Keratinocyte (primary cell): ENCODE data around the gene UCN2. TPM values are rescaled to one million over a fixed set of nuclear protein-coding genes. Genes with fewer than 3 reads are reported as not detected.
A peak's percentile ranks its signal among the peaks of the same experiment; 100 is the strongest.

Experiments
- DNase-seq: peaks from one replicate; pipeline ENCODE4 v3.0.0-alpha.2; 2011; ENCODE audit warnings: low read depth, missing footprints, low spot score
- FAIRE-seq: peaks from 2 replicates; lab custom pipeline; 2011; peaks lifted over from hg19 to GRCh38; lab: Jason Lieb, UNC
- H2AFZ ChIP-seq: 2 replicates; pipeline ENCODE4 v1.6.0; 2012; ENCODE audit warnings: low read length, control low read depth, inconsistent platforms; ENCODE audit not compliant: control insufficient read depth
- H3K27ac ChIP-seq: 2 replicates; pipeline ENCODE4 v1.5.1; 2011; ENCODE audit warnings: low read length; ENCODE audit not compliant: control insufficient read depth, insufficient read depth
- H3K27me3 ChIP-seq: 3 replicates; pipeline ENCODE4 v1.6.0; 2011; ENCODE audit warnings: low read length; ENCODE audit not compliant: control insufficient read depth, insufficient read depth; ENCODE audit errors: extremely low read depth
- H3K36me3 ChIP-seq, 2 experiments: 2 replicates in 1 of 2; 3 replicates in 1 of 2; pipeline ENCODE4 v1.5.1; 2011; ENCODE audit warnings: low read length in 2 of 2, mild to moderate bottlenecking in 1 of 2; ENCODE audit not compliant: control insufficient read depth in 2 of 2, insufficient read depth in 2 of 2; ENCODE audit errors: extremely low read depth in 1 of 2
- H3K4me1 ChIP-seq: 3 replicates; pipeline ENCODE4 v1.5.1; 2011; ENCODE audit warnings: low read length; ENCODE audit not compliant: control insufficient read depth, insufficient read depth; ENCODE audit errors: extremely low read depth
- H3K4me2 ChIP-seq: 3 replicates; pipeline ENCODE4 v1.6.0; 2011; ENCODE audit warnings: low read depth, low read length; ENCODE audit not compliant: control insufficient read depth, insufficient read depth; ENCODE audit errors: extremely low read depth
- H3K4me3 ChIP-seq, 3 experiments: fragments of 200-600 bp in 1 of 3; sonication (generic) in 1 of 3; 2 replicates in 2 of 3; 3 replicates in 1 of 3; pipeline ENCODE4 v1.5.1; 2011 to 2016; ENCODE audit warnings: low read length in 3 of 3, mild to moderate bottlenecking in 3 of 3, control low read depth in 2 of 3, inconsistent platforms in 1 of 3, low read depth in 1 of 3, mixed read lengths in 1 of 3, mixed run types in 1 of 3, moderate library complexity in 1 of 3; ENCODE audit not compliant: control insufficient read depth in 2 of 3, insufficient read depth in 2 of 3; ENCODE audit errors: extremely low read depth in 1 of 3
- H3K79me2 ChIP-seq: 2 replicates; pipeline ENCODE4 v1.6.0; 2012; ENCODE audit warnings: low read length; ENCODE audit not compliant: control insufficient read depth, insufficient read depth
- H3K9ac ChIP-seq: 3 replicates; pipeline ENCODE4 v1.6.0; 2011; ENCODE audit warnings: low read length; ENCODE audit not compliant: control insufficient read depth, insufficient read depth; ENCODE audit errors: extremely low read depth
- H3K9me1 ChIP-seq: 3 replicates; pipeline ENCODE4 v1.6.0; 2011; ENCODE audit warnings: low read length; ENCODE audit not compliant: control insufficient read depth, insufficient read depth; ENCODE audit errors: extremely low read depth
- H3K9me3 ChIP-seq: 2 replicates; pipeline ENCODE4 v1.5.1; 2012; ENCODE audit warnings: low read depth, low read length; ENCODE audit not compliant: control insufficient read depth
- H4K20me1 ChIP-seq: 3 replicates; pipeline ENCODE4 v1.6.0; 2011; ENCODE audit warnings: low read length; ENCODE audit not compliant: control insufficient read depth, insufficient read depth; ENCODE audit errors: extremely low read depth
- EZH2 ChIP-seq: IDR thresholded peaks from one replicate; pipeline ENCODE4 v1.6.1; 2012; ENCODE audit warnings: inconsistent platforms, mild to moderate bottlenecking, low read length, moderate library complexity
- dilution Hi-C: fragments of 300-500 bp; cut with MboI; formaldehyde crosslinking; loops from one replicate; pipeline ENCODE4 v1.7.0; 2020; ENCODE audit warnings: low sequenced_read_pairs; ENCODE audit not compliant: extremely low pct_ligation_motif_present
- polyA plus RNA-seq, 5 experiments: library from polyadenylated mRNA; depleted of rRNA in 3 of 5; stranded (reverse) in 3 of 5; stranded (forward) in 1 of 5; unstranded in 1 of 5; fragments of >200 nt; gene quantifications; 1 replicate in 1 of 5; 2 replicates in 3 of 5; 3 replicates in 1 of 5; pipeline versions ENCODE4 v1.2.1 to v1.2.3, GENCODE V29; 2011 to 2012; ENCODE audit warnings: missing spikeins in 2 of 5, low read depth in 1 of 5, low replicate concordance in 1 of 5
- TF ChIP-seq, protein P1 (sequence below), 3 experiments: IDR thresholded peaks in 1 of 3; conservative IDR thresholded peaks in 1 of 3; optimal IDR thresholded peaks in 1 of 3; 2 replicates in 2 of 3; 3 replicates in 1 of 3; pipeline versions ENCODE3 to v1.5.1; 2011; ENCODE audit warnings: low read length in 3 of 3, mild to moderate bottlenecking in 3 of 3, moderate library complexity in 2 of 3, control low read depth in 1 of 3, inconsistent platforms in 1 of 3; ENCODE audit not compliant: insufficient read depth in 2 of 3; ENCODE audit errors: extremely low read depth in 1 of 3

The UCN2 gene
- polyA plus RNA-seq, 1 donor (not counting 4 experiments of a cell fraction or from before 2014, with no cell fraction given): 5.7 TPM

DNA sequence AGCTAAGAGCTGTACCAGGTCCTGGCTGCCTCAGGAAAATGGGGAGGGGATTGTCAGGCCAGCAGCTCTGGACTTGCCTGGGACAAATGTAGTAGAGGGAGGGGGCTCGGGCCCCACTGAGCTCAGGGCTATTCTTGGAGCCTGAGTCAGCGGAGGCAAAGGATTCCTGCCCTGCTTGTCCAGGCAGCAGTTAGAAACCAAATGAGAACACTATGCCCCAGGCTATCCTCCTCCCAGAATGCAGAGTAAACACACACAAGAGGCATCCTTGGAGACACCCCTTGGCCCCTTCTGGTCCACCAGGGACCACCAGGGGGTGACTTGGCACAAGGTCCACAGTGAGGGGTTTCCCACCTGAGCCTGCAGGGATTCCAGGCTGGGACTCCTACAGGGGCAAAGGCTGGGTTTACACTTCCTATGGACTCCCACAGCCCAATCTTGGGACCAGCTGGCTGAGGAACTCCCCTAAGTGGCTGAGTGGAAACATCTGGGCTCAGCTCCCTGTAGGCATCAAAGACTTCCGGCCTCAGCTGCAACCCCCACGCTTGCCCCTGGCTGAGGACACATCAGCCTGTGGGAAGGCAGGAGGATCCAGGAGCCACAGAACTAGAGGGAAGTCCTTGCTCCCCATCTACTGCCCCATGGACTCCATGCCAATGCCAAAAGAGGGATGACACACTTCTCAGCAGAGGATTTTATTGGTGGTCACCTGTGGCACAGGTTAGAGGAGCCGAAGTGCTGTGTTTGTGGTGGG, 34.9 kb upstream of the UCN2 start:
- FAIRE-seq (peak; percentile 98), DNase-seq (peak; percentile 99)
- Histone ChIP-seq H3K4me2 (peak overlapping the region; percentile 83), H3K79me2 (peaks cover 16% of the 10 kb centered on the region), H3K9ac (peak overlapping the region; percentile 74), H2AFZ (no peak overlapping the region), H4K20me1 (no peaks in the 10 kb centered on the region), H3K9me3 (no peaks in the 10 kb centered on the region), H3K4me1 (peaks cover 64% of the 10 kb centered on the region), H3K9me1 (no peaks in the 10 kb centered on the region), H3K27ac (peak overlapping the region; percentile 98), H3K4me3 (peak overlapping the region in 2 of 3 experiments; percentile 40 to 43), H3K27me3 (no peaks in the 10 kb centered on the region), H3K36me3 (peaks cover 30 to 41% of the 10 kb centered on the region in 2 experiments)
- TF ChIP-seq, protein P1, sequence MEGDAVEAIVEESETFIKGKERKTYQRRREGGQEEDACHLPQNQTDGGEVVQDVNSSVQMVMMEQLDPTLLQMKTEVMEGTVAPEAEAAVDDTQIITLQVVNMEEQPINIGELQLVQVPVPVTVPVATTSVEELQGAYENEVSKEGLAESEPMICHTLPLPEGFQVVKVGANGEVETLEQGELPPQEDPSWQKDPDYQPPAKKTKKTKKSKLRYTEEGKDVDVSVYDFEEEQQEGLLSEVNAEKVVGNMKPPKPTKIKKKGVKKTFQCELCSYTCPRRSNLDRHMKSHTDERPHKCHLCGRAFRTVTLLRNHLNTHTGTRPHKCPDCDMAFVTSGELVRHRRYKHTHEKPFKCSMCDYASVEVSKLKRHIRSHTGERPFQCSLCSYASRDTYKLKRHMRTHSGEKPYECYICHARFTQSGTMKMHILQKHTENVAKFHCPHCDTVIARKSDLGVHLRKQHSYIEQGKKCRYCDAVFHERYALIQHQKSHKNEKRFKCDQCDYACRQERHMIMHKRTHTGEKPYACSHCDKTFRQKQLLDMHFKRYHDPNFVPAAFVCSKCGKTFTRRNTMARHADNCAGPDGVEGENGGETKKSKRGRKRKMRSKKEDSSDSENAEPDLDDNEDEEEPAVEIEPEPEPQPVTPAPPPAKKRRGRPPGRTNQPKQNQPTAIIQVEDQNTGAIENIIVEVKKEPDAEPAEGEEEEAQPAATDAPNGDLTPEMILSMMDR (optimal IDR thresholded peaks at IDR 0.05 in 1 of 3, IDR thresholded peaks at IDR 0.05 in 1 of 3, conservative IDR thresholded peaks at IDR 0.05 in 1 of 3; ENCODE audit: extremely low read depth in 1 of 3, insufficient read depth in 2 of 3, low read length in 3 of 3): no peak
- no peak for TF ChIP-seq EZH2
- dilution Hi-C loops: no loop called here

DNA sequence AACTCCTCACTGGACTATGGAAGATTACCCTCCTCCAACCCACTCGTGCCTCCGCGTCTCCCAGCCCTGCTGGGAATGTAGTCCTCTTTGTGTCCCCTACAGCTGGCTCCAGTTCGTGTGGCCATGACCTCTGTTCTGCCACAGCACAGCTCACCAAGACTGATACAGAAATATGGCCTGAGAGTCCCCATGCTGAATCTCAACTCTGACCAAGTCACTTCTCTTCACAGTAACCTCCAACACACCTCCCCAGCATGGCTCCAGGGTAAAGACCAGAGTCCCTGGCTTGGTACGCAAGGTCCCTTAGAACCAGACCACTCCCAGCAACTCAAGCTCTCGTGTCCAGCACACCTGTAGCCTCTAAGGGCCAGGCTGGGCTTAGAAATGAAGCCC, 33.8 kb upstream of the UCN2 start:
- TF ChIP-seq, protein P1 (optimal IDR thresholded peaks at IDR 0.05 in 1 of 3, IDR thresholded peaks at IDR 0.05 in 1 of 3, conservative IDR thresholded peaks at IDR 0.05 in 1 of 3; ENCODE audit: extremely low read depth in 1 of 3, insufficient read depth in 2 of 3, low read length in 3 of 3): no peak
- no peak for TF ChIP-seq EZH2
- H3K36me3 ChIP-seq: peaks cover 27 to 42% of the 10 kb centered on the region in 2 experiments
- H3K4me2 ChIP-seq: peak overlapping the region; percentile 83

More for the DNA sequence above, 33.8 kb upstream of the UCN2 start:
- dilution Hi-C loops: no loop called here
- H3K27ac ChIP-seq: peak overlapping the region; percentile 98
- peak overlapping the region; percentile 74 for H3K9ac ChIP-seq
- H3K9me1 ChIP-seq: peaks cover 2% of the 10 kb centered on the region
- peaks cover 75% of the 10 kb centered on the region for H3K4me1 ChIP-seq
- no peak overlapping the region for H2AFZ ChIP-seq
- DNase-seq (no peak), FAIRE-seq (no peak)
- H3K9me3 ChIP-seq: no peaks in the 10 kb centered on the region
- peaks cover 27% of the 10 kb centered on the region for H3K79me2 ChIP-seq
- no peaks in the 10 kb centered on the region for H3K27me3 ChIP-seq
- H3K4me3 ChIP-seq: no peak overlapping the region
- peaks cover 8% of the 10 kb centered on the region for H4K20me1 ChIP-seq
